Loucy (cell line): ENCODE results near the gene IFNA10.
A peak's percentile ranks its signal among the peaks of the same experiment; 100 is the strongest.
"Not testable (repeated sequence)": the region's sequence is repeated elsewhere in the genome, so short reads cannot be mapped to it uniquely, and the experiment has no call there.

Experiments used
- EZH2phosphoT487 ChIP-seq: fragments of 200-600 bp; IDR thresholded peaks from 2 replicates; pipeline ENCODE4 v1.6.1; 2018; ENCODE audit warnings: antibody characterized with exemption, mild to moderate bottlenecking, moderate library complexity, borderline replicate concordance
- TF ChIP-seq, protein P1 (sequence below): fragments of 200-600 bp; sonication (generic); conservative IDR thresholded peaks from 2 replicates; pipeline ENCODE4 v1.5.1; 2014; ENCODE audit warnings: mild to moderate bottlenecking, antibody characterized with exemption, low read length

DNA sequence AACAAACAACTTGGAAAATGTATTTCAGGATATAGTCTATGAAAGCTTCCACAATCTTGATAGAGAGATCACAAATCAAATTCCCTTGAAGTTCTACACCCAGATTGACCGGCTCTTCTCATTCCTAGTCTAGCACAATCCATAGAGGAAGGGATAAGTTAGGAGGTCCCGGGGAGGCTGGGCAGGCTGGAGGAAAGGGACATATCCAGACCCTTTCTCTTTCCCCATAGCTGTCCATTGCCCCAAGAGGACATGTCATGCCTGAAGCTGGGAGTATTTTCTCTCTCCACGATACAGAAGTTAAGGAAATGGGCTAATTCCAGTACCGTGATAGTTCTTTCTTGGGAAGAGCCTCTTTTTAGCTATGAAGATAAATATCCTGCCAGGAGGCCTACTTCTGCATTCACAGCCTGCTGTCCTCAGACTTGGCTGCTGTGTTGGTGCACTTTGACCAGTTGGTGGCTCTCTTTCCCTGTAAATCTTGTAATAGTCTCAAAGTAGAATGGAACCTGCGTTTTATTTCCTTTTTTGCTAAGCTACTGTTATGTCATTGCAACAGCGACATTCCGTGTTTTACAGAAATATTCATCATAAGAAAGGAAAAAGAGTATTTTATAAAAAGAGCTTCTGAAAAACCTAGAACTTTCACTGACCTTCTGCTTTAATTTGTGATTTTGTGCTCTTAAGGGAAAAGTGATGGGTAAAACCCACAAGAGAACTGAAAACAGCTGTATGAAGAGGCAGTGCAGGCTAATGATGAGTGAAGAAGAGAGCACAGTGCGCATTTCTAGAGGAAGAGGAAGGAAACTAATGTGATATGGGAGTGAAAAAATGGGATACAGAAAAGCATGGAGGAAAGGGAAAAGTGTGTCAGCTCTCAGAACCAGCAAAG, 28.8 kb upstream of the IFNA10 start:
- TF ChIP-seq, protein P1, sequence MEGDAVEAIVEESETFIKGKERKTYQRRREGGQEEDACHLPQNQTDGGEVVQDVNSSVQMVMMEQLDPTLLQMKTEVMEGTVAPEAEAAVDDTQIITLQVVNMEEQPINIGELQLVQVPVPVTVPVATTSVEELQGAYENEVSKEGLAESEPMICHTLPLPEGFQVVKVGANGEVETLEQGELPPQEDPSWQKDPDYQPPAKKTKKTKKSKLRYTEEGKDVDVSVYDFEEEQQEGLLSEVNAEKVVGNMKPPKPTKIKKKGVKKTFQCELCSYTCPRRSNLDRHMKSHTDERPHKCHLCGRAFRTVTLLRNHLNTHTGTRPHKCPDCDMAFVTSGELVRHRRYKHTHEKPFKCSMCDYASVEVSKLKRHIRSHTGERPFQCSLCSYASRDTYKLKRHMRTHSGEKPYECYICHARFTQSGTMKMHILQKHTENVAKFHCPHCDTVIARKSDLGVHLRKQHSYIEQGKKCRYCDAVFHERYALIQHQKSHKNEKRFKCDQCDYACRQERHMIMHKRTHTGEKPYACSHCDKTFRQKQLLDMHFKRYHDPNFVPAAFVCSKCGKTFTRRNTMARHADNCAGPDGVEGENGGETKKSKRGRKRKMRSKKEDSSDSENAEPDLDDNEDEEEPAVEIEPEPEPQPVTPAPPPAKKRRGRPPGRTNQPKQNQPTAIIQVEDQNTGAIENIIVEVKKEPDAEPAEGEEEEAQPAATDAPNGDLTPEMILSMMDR: peak; percentile 79
- TF ChIP-seq EZH2phosphoT487: not testable (repeated sequence)
